IMR-90 (cell line): ENCODE data around the gene DYRK2. TPM values are rescaled to one million over a fixed set of nuclear protein-coding genes. Genes with fewer than 3 reads are reported as not detected.

Experiments used
- ATAC-seq: fragments of 200-7000 bp; cut with Tn5 transposase; 2 replicates; pipeline ENCODE4 v1.9.1; 2020; ENCODE audit warnings: low read depth, mild to moderate bottlenecking, moderate library complexity
- BruUV-seq: library from RNA; stranded (reverse); fragments of 400-500 nt; replicated peaks from 2 replicates; lab custom pipeline; 2021; lab: Mats Ljungman, UMichigan
- CTCF ChIA-PET: fragments of 300-600 bp; formaldehyde crosslinking; extraction: SDS; loops from one replicate; lab custom pipeline; 2021; ENCODE audit warnings: antibody characterized with exemption; lab: Yijun Ruan, JAX
- POLR2A ChIA-PET: fragments of 300-600 bp; sonication (Branson Sonifier 250); formaldehyde crosslinking; loops from one replicate; lab custom pipeline; 2022; ENCODE audit warnings: antibody characterized with exemption; ENCODE audit not compliant: unreplicated experiment; lab: Charles Lee
- DNase-seq: peaks from one replicate; pipeline ENCODE4 v3.0.0; 2013
- H2AFZ ChIP-seq: replicated peaks from 2 replicates; pipeline ENCODE3; 2013; ENCODE audit warnings: low read length, mild to moderate bottlenecking; ENCODE audit not compliant: poor library complexity
- H2AK5ac ChIP-seq: 2 replicates; pipeline ENCODE4 v1.6.1; 2013; ENCODE audit warnings: low read depth, low read length, inconsistent platforms
- H2AK9ac ChIP-seq: replicated peaks from 2 replicates; pipeline ENCODE3; 2013; ENCODE audit warnings: mild to moderate bottlenecking, low read depth, low read length, moderate library complexity; ENCODE audit not compliant: poor library complexity
- H2BK120ac ChIP-seq: 2 replicates; pipeline ENCODE4 v1.6.1; 2013; ENCODE audit warnings: low read depth, low read length, inconsistent platforms
- H2BK15ac ChIP-seq: 3 replicates; pipeline ENCODE4 v1.6.1; 2013; ENCODE audit warnings: low read depth, low read length, inconsistent platforms
- H2BK20ac ChIP-seq: 2 replicates; pipeline ENCODE4 v1.6.1; 2013; ENCODE audit warnings: low read depth, mild to moderate bottlenecking, inconsistent platforms, low read length, moderate library complexity
- H2BK5ac ChIP-seq: 2 replicates; pipeline ENCODE4 v1.6.1; 2013; ENCODE audit warnings: mild to moderate bottlenecking, low read depth, low read length, inconsistent platforms; ENCODE audit not compliant: poor library complexity, severe bottlenecking
- H3K14ac ChIP-seq: replicated peaks from 2 replicates; pipeline ENCODE4 v1.6.1; 2013; ENCODE audit warnings: low read depth, low read length, inconsistent platforms
- H3K18ac ChIP-seq: 2 replicates; pipeline ENCODE4 v1.6.1; 2013; ENCODE audit warnings: low read depth, low read length, control low read depth
- H3K23ac ChIP-seq: 2 replicates; pipeline ENCODE4 v1.6.1; 2013; ENCODE audit warnings: low read depth, low read length, inconsistent platforms
- H3K27ac ChIP-seq: 2 replicates; pipeline ENCODE4 v1.5.1; 2013; ENCODE audit warnings: mild to moderate bottlenecking, control low read depth, low read length; ENCODE audit not compliant: insufficient read depth
- H3K27me3 ChIP-seq: 2 replicates; pipeline ENCODE4 v1.6.1; 2013; ENCODE audit warnings: low read length; ENCODE audit not compliant: control insufficient read depth, insufficient read depth
- H3K36me3 ChIP-seq: 2 replicates; pipeline ENCODE4 v1.6.1; 2013; ENCODE audit warnings: low read length, mixed read lengths; ENCODE audit not compliant: control insufficient read depth, insufficient read depth
- H3K4ac ChIP-seq: 2 replicates; pipeline ENCODE4 v1.6.1; 2013; ENCODE audit warnings: low read depth, low read length, inconsistent platforms
- H3K4me1 ChIP-seq: 2 replicates; pipeline ENCODE4 v1.6.1; 2013; ENCODE audit warnings: low read length, mixed read lengths; ENCODE audit not compliant: control insufficient read depth, insufficient read depth
- H3K4me2 ChIP-seq: 2 replicates; pipeline ENCODE4 v1.6.1; 2013; ENCODE audit warnings: low read depth, mild to moderate bottlenecking, control low read depth, low read length, moderate library complexity
- H3K4me3 ChIP-seq: 2 replicates; pipeline ENCODE4 v1.5.1; 2013; ENCODE audit warnings: low read depth, mild to moderate bottlenecking, control low read depth, low read length, moderate library complexity; ENCODE audit not compliant: insufficient read depth
- H3K56ac ChIP-seq: 2 replicates; pipeline ENCODE4 v1.6.1; 2013; ENCODE audit warnings: low read length, inconsistent platforms; ENCODE audit not compliant: insufficient read depth; ENCODE audit errors: extremely low read depth
- H3K79me1 ChIP-seq, 2 experiments: 2 replicates each; pipeline ENCODE4 v1.6.1; 2013; ENCODE audit warnings: low read length in 2 of 2, inconsistent platforms in 1 of 2, low read depth in 1 of 2
- H3K9ac ChIP-seq: 2 replicates; pipeline ENCODE4 v1.6.1; 2013; ENCODE audit warnings: low read depth, low read length, control low read depth
- H3K9me1 ChIP-seq: 2 replicates; pipeline ENCODE4 v1.6.1; 2013; ENCODE audit warnings: low read length, inconsistent platforms; ENCODE audit not compliant: insufficient read depth
- H3K9me3 ChIP-seq: 2 replicates; pipeline ENCODE4 v1.6.1; 2013; ENCODE audit warnings: low read length; ENCODE audit not compliant: control insufficient read depth, insufficient read depth
- H4K20me1 ChIP-seq: 2 replicates; pipeline ENCODE4 v1.6.1; 2013; ENCODE audit warnings: low read length, inconsistent platforms; ENCODE audit not compliant: insufficient read depth
- H4K5ac ChIP-seq: 2 replicates; pipeline ENCODE4 v1.6.1; 2013; ENCODE audit warnings: mild to moderate bottlenecking, low read depth, low read length, control low read depth
- H4K8ac ChIP-seq, 2 experiments: 2 replicates each; pipeline ENCODE4 v1.6.1; 2013; ENCODE audit warnings: low read depth in 2 of 2, low read length in 2 of 2, control low read depth in 1 of 2, inconsistent platforms in 1 of 2
- H4K91ac ChIP-seq: 2 replicates; pipeline ENCODE4 v1.6.1; 2013; ENCODE audit warnings: low read depth, low read length, inconsistent platforms; ENCODE audit not compliant: insufficient read depth
- BHLHE40 ChIP-seq: fragments of 150-350 bp; IDR thresholded peaks from 2 replicates; pipeline ENCODE4 v1.6.1; 2016; ENCODE audit warnings: mild to moderate bottlenecking, low read depth, low read length
- CEBPB ChIP-seq: IDR thresholded peaks from 2 replicates; pipeline ENCODE4 v1.6.1; 2012; ENCODE audit warnings: low read depth, low read length, improper control_type of control experiment
- CHD1 ChIP-seq: IDR thresholded peaks from 2 replicates; pipeline ENCODE4 v1.6.1; 2012; ENCODE audit warnings: low read depth, low read length, improper control_type of control experiment
- FOS ChIP-seq: fragments of 150-350 bp; IDR thresholded peaks from 2 replicates; pipeline ENCODE4 v1.6.1; 2016; ENCODE audit warnings: low read depth, low read length
- MAFK ChIP-seq: IDR thresholded peaks from 2 replicates; pipeline ENCODE4 v1.6.1; 2012; ENCODE audit warnings: low read depth, low read length, improper control_type of control experiment
- MAZ ChIP-seq: IDR thresholded peaks from 2 replicates; pipeline ENCODE4 v1.6.1; 2012; ENCODE audit warnings: low read depth, mild to moderate bottlenecking, low read length, improper control_type of control experiment, moderate library complexity, borderline replicate concordance
- MXI1 ChIP-seq: IDR thresholded peaks from 2 replicates; pipeline ENCODE4 v1.6.1; 2012; ENCODE audit warnings: low read depth, mild to moderate bottlenecking, low read length, moderate library complexity, borderline replicate concordance
- NFE2L2 ChIP-seq: fragments of 150-350 bp; IDR thresholded peaks from 2 replicates; pipeline ENCODE4 v1.6.1; 2016; ENCODE audit warnings: low read depth, mild to moderate bottlenecking, low read length
- POLR2A ChIP-seq: IDR thresholded peaks from 2 replicates; pipeline ENCODE4 v1.6.1; 2012; ENCODE audit warnings: mild to moderate bottlenecking, low read depth, low read length
- RAD21 ChIP-seq: IDR thresholded peaks from 2 replicates; pipeline ENCODE4 v1.6.1; 2012; ENCODE audit warnings: low read length, improper control_type of control experiment
- RCOR1 ChIP-seq: IDR thresholded peaks from 2 replicates; pipeline ENCODE4 v1.6.1; 2012; ENCODE audit warnings: mild to moderate bottlenecking, low read length, improper control_type of control experiment; ENCODE audit not compliant: insufficient replicate concordance
- RFX5 ChIP-seq: IDR thresholded peaks from 2 replicates; pipeline ENCODE4 v1.8.0; 2012; ENCODE audit warnings: low read depth, mild to moderate bottlenecking, low read length, moderate library complexity
- SMC3 ChIP-seq: fragments of 150-350 bp; IDR thresholded peaks from 2 replicates; pipeline ENCODE4 v1.6.1; 2016; ENCODE audit warnings: low read depth, mild to moderate bottlenecking, antibody characterized with exemption, low read length, moderate library complexity
- WGBS, 2 experiments: methylation state at CpG; one replicate each; pipeline versions ENCODE4 v1.1.5 to v1.1.7; 2013; ENCODE audit warnings: missing lambda C conversion rate in 2 of 2; ENCODE audit not compliant: insufficient read length in 1 of 2; ENCODE audit errors: extremely low coverage in 2 of 2; 5-methylcytosine and 5-hydroxymethylcytosine counted together
- dilution Hi-C: fragments of 300-500 bp; cut with HindIII; formaldehyde crosslinking; loops from one replicate; pipeline ENCODE4 v1.14.3; 2018; ENCODE audit warnings: low sequenced_read_pairs; ENCODE audit not compliant: unreplicated experiment
- in situ Hi-C: fragments of 300-500 bp; cut with MboI; formaldehyde crosslinking; loops from 3 replicates; pipeline ENCODE4 v1.14.3; 2019; ENCODE audit warnings: low sequenced_read_pairs, inconsistent platforms, mixed read lengths
- intact Hi-C: fragments of 100-400 bp; cut with micrococcal nuclease; formaldehyde crosslinking; loops from 2 replicates; pipeline ENCODE4 v1.10.0; 2022
- polyA plus RNA-seq, 3 experiments: library from polyadenylated mRNA; depleted of rRNA; stranded (reverse); fragments of >200 nt; gene quantifications; 2 replicates each; pipeline ENCODE4 v1.2.3, GENCODE V29; 2012; ENCODE audit warnings: low replicate concordance in 1 of 3
- total RNA-seq: library from RNA; depleted of rRNA; stranded (reverse); fragments of >200 nt; gene quantifications from 2 replicates; pipeline ENCODE4 v1.2.3, GENCODE V29; 2012
- TF ChIP-seq, protein P1 (sequence below): fragments of 150-350 bp; IDR thresholded peaks from 2 replicates; pipeline ENCODE4 v1.6.1; 2017; ENCODE audit warnings: mild to moderate bottlenecking, antibody characterized with exemption, low read length, low read depth
- TF ChIP-seq, protein P2 (sequence below): conservative IDR thresholded peaks from 2 replicates; pipeline ENCODE4 v1.5.1; 2012; ENCODE audit warnings: mild to moderate bottlenecking, low read depth, low read length, improper control_type of control experiment
- TF ChIP-seq, protein P3 (sequence below): fragments of 150-350 bp; IDR thresholded peaks from 2 replicates; pipeline ENCODE4 v1.6.1; 2016; ENCODE audit warnings: low read depth, mild to moderate bottlenecking, low read length, moderate library complexity, borderline replicate concordance

The DYRK2 gene
- total and polyA plus RNA-seq, 2 of the 4 experiments (the other 2 are of a cell fraction), result 16.3 to 23.1 TPM

DNA sequence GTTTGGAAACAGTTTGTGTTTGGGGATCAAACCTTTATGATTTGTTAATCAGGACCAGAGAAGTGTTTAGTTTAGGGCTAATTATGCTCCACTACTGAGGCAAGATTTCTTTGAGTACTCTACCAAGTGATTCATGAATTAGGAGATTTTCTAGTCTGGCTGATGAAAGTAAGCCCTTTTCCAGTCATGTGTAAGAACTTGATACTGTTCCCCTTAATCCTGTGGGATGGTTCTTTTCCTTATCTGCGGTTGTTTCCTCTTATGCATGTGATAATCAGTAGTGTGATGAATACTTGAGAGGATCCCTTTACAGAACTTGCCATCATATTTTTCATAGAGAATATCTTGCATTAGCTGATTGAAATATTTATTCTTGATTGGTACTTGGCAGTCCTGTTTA lies 42.1 kb downstream of the DYRK2 start:
- no peak overlapping the region for H3K18ac ChIP-seq
- H3K23ac ChIP-seq, result no peak overlapping the region
- H3K79me1 ChIP-seq, result no peaks in the 10 kb centered on the region
- H3K56ac ChIP-seq, result no peak overlapping the region
- H3K9me3 ChIP-seq, result no peaks in the 10 kb centered on the region
- no peak overlapping the region for H2AFZ ChIP-seq
- H2BK120ac ChIP-seq, result no peak overlapping the region
- intact Hi-C loops, result no loop called here
- no peaks in the 10 kb centered on the region for H3K27me3 ChIP-seq
- ChIA-PET CTCF (no interaction called here), POLR2A (interaction anchor here (0.6 kb wide), 1 partner anchor 257 kb away, joined by 5 read pairs; no protein-coding TSS in a partner anchor)
- no peak overlapping the region for H2BK20ac ChIP-seq
- H3K4me1 ChIP-seq, result no peaks in the 10 kb centered on the region
- ATAC-seq (no peak), DNase-seq (no peak)
- H3K14ac ChIP-seq, result no peak overlapping the region
- H3K9ac ChIP-seq, result no peak overlapping the region
- no peak overlapping the region for H2BK5ac ChIP-seq
- no peaks in the 10 kb centered on the region for H3K36me3 ChIP-seq
- dilution Hi-C loops, result no loop called here
- no TSS peak for BruUV-seq
- no peak overlapping the region for H3K27ac ChIP-seq
- no peak for TF ChIP-seq MAFK
- no peak for TF ChIP-seq MXI1
- no peak for TF ChIP-seq CHD1
- TF ChIP-seq FOS, result no peak
- TF ChIP-seq, protein P1, sequence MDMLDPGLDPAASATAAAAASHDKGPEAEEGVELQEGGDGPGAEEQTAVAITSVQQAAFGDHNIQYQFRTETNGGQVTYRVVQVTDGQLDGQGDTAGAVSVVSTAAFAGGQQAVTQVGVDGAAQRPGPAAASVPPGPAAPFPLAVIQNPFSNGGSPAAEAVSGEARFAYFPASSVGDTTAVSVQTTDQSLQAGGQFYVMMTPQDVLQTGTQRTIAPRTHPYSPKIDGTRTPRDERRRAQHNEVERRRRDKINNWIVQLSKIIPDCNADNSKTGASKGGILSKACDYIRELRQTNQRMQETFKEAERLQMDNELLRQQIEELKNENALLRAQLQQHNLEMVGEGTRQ, result no peak
- no peak for TF ChIP-seq RFX5
- TF ChIP-seq CEBPB, result no peak
- TF ChIP-seq, protein P2, sequence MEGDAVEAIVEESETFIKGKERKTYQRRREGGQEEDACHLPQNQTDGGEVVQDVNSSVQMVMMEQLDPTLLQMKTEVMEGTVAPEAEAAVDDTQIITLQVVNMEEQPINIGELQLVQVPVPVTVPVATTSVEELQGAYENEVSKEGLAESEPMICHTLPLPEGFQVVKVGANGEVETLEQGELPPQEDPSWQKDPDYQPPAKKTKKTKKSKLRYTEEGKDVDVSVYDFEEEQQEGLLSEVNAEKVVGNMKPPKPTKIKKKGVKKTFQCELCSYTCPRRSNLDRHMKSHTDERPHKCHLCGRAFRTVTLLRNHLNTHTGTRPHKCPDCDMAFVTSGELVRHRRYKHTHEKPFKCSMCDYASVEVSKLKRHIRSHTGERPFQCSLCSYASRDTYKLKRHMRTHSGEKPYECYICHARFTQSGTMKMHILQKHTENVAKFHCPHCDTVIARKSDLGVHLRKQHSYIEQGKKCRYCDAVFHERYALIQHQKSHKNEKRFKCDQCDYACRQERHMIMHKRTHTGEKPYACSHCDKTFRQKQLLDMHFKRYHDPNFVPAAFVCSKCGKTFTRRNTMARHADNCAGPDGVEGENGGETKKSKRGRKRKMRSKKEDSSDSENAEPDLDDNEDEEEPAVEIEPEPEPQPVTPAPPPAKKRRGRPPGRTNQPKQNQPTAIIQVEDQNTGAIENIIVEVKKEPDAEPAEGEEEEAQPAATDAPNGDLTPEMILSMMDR, result no peak
- no peak for TF ChIP-seq RAD21
- TF ChIP-seq BHLHE40, result no peak
- TF ChIP-seq, protein P3, sequence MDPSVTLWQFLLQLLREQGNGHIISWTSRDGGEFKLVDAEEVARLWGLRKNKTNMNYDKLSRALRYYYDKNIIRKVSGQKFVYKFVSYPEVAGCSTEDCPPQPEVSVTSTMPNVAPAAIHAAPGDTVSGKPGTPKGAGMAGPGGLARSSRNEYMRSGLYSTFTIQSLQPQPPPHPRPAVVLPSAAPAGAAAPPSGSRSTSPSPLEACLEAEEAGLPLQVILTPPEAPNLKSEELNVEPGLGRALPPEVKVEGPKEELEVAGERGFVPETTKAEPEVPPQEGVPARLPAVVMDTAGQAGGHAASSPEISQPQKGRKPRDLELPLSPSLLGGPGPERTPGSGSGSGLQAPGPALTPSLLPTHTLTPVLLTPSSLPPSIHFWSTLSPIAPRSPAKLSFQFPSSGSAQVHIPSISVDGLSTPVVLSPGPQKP, result no peak
- no peak for TF ChIP-seq SMC3
- TF ChIP-seq RCOR1, result no peak
- TF ChIP-seq POLR2A, result no peak
- no peak for TF ChIP-seq MAZ
- no peak for TF ChIP-seq NFE2L2
- no peak overlapping the region for H3K4me3 ChIP-seq
- WGBS, 2 experiments, result no CpG with 5 or more reads among the region's 1 CpG
- H4K5ac ChIP-seq, result no peak overlapping the region
- no peak overlapping the region for H4K91ac ChIP-seq
- no peak overlapping the region for H3K4me2 ChIP-seq
- no peaks in the 10 kb centered on the region; the same call in 1 of the 2 replicates for H3K9me1 ChIP-seq
- no peak overlapping the region for H2AK5ac ChIP-seq
- in situ Hi-C loops, result no loop called here
- H2AK9ac ChIP-seq, result no peak overlapping the region
- H2BK15ac ChIP-seq, result no peak overlapping the region
- H3K4ac ChIP-seq, result no peak overlapping the region
- H4K8ac ChIP-seq, result no peak overlapping the region
- H4K20me1 ChIP-seq, result no peaks in the 10 kb centered on the region
